LHCN-M2 (cell line): ENCODE data around the gene LRRC8D. TPM values are rescaled to one million over a fixed set of nuclear protein-coding genes. Genes with fewer than 3 reads are reported as not detected.
A peak's percentile ranks its signal among the peaks of the same experiment; 100 is the strongest.

ENCODE experiments used
- DNase-seq: peaks from one replicate; pipeline ENCODE4 v3.0.0-alpha.2; 2012; ENCODE audit warnings: low read depth
- total RNA-seq: library from RNA; depleted of rRNA; stranded (reverse); fragments of >200 nt; gene quantifications from 2 replicates; pipeline ENCODE4 v1.2.3, GENCODE V29; 2014

The LRRC8D gene
- total RNA-seq, 1 experiment from 2014 or later, result 23.9 TPM

DNA sequence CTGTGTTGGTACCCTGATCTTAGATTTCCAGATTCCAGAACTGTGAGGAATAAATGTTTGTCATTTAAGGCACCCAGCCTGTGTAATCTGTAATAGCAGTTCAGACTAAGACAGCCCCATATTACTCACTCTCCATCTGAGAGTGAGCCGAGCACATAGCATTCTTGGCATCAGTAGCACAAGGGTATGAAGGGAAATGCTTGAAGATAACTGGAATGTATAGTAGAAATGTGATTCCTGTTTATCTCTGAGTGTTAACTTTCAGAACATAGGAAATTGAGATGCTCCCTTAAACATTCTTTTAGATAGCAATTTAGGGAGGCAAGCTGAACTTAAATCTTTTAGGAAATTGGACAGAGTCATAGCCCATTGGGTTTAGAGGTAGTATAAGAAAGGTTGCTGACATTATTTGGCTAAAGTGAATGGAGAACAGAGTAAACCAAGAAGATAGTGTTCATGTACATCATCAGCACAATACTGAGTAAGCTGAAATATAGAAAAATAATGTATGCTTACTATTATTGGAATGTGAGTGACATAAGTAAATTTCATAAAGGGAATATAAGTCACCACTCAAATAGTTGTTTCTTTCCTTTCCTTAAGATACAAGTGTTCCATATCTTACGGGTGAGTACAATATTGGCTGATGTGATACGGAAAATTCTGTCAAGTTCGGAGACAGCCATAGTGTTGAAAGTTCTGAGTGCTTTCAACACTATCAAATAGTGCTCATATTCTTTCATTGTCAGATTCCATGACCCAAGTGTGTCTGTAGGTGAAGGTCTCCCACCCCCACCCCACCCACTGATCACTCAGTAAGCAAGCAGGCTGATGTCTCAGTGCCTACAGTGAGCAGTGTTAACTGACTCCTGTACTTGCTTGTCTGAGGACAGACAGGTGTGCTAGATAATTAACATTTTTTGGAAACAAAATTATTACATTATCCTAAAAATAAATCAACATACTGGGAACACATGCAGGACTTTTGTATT, 73.7 kb downstream of the LRRC8D start:
- DNase-seq, result peak; percentile 75

DNA sequence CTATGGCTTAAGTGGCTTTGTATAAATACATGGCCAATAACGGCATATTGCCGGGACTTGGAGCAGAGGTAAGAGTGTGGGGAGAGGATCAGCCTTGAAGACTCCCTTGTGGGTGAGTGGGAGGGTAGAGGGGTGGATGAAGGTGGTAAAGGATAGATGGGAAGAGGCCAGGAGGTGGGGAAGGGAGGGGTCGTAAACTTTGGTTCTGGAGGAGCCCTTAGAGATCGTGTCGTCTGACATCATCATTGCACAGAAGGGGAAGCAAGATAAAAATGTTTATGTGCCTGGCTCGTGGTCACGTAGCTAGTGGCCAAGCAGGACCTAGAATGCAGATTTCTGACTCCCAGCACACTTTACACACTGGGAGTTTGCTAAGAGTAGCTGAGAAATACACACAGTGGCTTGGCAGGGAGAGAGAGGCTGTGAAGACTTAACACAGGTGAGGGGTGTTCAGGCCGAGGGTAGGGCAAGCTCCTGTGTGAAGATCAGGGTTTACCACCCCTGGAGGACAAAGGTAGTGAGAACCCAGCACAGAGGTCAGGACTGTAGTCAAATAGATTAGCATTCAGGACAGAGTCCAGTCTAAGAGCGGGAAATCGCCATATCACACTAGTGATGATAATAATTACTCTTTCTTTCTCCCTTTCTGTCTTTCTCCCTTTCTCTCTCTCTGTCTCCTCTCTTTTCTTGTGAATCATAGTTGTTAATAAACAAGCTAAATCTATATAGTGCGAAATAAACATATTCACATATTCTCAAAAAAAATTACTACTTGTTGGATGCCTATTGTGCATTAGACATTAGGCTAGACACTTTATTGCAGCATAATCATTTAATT, 75.5 kb downstream of the LRRC8D start:
- DNase-seq, result no peak

DNA sequence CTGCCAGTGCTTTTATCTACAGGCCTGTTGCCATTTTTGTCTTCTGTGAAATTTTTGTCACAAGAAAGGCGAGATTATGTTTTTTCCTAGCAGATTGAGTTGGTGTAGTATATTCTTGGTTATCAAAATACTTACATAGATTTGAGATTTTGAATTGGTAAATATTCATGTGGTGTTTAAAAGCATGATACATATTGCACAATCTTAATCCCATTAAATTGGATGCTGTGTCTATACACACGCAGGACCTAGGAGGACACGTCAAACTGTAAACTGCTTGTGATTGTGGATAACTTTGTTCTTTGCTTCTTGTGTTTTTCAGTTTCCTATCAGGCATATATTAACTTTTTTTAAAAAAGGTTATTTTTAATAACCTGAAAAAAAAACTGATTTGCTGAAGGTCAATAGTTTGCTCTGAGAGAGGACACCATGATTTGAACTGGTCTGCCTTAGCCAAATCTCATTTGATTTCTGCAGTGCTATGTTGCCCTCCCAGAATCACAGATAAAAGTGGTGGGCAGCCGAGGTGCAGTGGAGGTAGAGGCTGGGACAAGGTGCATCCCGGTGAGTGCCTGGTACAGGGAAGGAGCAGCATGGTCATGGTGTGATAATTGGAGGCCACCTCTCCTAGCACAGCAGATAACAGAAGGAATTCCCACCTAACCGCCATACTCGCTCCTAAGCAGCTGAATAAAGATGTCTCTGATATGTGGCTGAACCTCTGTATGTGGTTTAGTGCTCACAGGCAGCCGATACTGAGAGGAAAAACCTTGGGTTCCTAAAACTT, 76.7 kb downstream of the LRRC8D start:
- DNase-seq, result no peak

DNA sequence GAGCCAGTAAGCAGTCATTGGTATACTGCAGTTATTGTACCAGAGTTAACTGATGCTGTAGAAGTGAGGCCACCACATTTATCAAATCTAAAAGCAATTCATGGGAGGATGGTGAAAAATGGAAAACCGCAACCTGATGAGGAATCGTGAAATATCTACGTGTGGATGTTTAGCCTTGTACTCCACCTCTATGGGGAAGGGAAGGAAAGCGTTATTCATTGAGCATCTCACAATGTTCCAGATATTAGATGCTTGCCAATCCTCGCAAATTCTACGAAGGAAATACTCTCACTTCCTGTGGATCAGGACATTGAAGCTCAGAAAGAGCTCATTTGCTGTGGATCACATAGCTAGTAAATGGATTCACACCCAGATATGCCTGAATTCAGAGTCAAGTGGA, 77.3 kb downstream of the LRRC8D start:
- no peak for DNase-seq

DNA sequence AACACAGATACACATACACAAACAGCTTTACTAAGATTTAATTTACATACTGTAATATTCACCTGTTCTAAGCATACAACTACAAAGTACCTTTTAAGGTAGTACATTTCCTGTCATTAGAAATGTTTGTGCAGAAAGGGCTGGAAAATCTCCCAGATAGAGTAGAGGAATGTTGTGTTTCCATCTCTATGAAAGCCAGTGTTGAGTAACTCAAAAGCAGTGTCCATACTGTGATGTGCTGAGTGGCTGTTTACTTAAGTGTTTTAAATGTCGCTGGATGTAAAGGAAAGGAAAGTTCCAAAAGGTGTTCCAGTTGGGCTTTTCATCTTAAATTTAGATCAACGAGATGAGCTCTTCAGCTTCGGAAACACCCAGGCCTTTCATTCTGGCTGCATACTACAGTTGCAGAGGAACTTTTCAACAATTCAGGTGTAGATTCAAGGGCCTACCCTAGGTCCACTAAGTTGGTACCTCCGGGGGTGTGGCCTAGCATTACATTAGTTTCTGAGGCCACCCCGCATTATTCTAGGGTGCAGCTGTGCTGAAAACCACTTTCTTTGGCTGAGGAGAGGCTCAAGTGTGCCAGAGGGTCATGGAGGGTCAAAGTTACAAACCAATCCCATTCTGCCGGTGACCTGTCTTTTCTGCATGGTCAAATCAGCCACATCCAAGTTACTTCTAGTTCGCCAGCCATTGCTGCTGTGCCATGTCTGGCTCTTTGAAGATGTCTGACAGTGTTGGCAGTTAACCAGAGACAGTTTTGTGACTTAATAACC, 78.1 kb downstream of the LRRC8D start:
- no peak for DNase-seq

DNA sequence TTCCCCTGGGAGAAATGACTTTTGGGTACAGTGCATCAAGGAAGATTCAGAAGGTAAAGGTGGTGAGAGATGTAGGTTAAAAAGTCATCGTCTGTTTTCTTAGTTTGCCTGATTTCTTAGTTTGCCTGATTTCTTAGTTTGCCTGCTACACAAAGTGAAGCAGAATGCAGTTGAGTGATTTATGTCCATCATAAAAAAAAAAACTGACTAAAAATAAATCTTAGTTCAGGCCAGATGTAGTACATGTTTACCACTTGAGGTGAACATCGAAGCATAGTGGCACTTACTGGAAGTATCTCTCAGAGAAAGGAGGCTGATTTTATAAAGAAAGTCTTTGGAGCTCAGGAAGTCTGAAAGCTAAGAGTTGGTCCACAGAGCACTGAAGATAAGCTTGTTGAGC, 79.5 kb downstream of the LRRC8D start:
- DNase-seq, result no peak

DNA sequence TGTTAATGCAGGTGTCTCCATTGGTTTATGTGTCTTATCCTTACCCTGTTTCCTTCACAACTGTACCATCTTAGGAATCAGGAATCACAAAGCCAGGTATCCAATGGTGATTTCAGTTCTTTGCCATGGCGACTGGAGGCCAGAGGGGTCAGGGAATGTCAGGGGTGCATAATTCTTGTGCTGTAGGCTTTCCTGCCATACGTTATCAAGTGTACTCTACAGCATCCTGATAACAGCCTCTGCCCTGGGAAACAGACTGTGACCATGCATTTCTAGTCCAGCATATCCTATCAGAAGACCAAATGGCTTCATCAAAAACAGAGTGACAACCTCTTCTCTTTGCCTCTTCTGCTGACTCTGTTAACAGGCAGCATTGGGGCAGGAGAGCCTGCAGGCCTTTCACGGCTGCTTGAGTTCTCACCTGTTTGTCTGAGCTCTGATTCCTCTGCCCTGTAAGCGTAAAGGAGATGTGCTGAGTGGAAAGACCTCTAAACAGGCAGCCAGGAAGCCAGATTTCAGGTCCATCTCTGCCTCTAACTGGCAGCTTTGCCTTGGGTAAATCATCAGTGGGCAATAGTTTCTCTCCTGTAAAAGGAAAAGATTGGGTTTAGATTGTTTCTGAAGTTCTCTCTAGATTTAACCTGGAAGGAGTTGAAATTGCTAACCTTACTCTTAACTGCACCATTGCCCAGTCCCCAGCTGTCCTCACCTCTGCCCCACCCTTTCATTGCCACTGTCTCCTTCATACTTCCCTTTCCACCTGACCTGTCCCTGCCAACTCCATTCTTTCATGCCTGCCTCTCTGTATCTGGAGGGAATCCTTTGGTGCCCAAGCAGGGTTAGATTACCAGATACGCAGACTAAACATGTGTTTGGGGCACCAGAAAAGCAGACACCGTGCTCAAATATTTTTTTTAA, 80.2 kb downstream of the LRRC8D start:
- no peak for DNase-seq

DNA sequence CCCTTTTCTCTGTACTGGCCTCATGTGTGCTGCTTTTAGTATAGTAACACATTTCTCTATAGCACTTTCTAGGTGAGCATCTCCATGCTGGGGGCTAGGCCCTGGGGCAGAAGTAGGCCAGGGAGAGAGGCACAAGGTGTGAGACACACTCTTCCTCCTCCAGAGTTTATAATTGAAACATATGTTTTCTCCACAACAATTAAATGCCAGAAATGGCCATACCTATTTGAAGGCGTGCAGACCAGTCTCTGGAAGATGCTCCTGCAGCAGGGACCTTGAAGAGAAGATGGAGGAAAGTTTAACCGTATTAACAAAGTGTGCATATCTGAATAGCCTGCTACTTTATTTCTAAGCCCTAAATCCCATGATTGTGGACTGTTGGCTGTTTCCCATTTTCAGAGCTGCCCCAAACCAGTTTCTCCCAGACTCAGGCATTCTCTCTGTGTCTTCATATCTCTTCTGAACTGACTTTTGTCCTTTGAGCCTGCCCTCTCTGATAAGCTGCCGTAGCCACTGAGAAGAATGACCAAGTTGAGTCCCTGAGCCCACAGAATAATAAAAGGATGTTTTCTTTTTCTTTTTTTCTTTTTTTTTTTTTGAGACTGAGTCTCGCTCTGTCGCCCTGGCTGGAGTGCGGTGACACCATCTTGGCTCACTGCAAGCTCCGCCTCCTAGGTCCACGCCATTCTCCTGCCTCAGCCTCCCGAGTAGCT, 81.3 kb downstream of the LRRC8D start:
- no peak for DNase-seq

DNA sequence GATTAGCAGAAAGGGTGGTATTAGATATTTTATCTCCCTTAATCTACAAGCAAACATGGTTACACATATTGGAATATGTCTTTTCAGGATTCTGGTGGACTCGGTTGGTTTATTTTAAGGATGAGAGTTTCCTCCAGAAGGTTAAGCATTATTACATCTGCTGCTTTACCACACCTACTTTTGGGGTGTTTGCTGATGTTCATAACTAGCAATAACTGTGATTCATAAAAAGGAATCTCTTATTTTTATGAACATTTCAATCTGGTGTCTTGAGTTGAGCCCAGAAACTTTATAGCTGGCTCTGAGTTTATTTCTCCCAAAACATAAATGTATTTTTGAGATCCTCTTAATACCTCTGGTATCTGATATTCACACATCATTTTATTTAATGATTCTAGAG, 82.7 kb downstream of the LRRC8D start:
- DNase-seq, result no peak

DNA sequence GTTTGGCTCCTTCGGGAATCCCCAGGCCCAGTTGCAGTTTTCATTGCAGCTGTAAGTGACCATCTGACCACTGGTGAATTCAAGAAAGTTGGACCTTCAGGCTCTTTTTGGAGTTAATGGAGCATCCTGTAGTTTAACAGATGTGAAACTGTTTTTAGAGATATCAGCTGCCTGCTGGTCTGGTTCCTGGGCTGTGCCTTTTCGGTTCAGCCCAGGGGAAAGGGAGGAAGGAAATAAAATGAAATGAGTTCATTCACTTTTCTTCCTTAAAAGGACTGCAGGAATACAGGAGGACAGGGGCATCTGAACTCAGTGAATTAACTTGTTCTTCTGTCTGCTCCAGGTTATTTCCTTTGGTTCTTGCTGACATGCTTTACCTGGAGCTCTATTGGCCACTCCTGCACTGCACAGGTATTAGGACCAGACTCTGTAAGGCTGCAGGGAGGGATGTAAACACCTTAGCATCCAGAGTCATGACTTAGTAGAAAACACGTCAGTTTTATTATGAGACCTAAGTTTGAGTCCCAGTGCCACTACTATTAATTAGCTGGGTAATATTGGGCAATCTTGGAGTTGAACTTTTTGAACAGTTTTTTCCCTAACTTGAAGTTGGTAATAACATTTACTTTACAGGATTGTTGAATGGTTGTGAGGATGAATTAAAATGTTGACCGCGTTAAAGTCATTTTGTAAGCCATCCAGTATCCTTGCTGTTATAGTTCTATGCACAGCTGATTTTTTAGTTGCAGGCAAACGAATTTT, 83.6 kb downstream of the LRRC8D start:
- DNase-seq, result no peak

DNA sequence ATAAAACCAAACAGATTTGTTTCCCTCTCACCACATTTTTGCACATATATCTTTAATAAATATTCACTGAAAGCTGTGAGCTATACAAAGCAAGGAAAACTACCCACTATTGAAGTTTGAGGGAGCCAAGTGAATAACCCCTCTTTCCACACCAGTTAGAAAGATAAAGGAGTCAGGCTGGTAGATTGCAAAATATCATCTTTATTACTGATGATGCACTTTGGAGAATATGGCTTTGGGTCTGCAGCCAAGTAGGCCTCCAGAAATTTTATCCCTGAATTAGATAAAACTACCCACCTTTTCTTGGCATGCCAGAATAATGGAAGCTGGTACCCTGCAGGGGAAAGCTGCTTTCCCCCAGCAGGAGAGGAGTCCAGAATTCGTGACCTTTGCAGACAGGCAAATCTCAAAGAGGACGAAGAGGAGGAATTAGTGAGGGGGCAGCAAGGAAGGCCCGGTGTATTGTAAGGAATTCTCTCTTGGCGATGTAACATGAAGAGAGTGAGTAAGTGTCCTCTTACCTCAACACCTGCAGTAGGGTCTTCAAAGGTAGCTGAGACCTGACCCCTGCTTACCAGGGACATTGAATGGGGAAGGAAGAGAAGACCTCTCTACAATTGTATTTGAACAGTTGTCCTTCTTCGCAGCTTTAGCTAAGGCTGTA, 84.7 kb downstream of the LRRC8D start:
- no peak for DNase-seq

DNA sequence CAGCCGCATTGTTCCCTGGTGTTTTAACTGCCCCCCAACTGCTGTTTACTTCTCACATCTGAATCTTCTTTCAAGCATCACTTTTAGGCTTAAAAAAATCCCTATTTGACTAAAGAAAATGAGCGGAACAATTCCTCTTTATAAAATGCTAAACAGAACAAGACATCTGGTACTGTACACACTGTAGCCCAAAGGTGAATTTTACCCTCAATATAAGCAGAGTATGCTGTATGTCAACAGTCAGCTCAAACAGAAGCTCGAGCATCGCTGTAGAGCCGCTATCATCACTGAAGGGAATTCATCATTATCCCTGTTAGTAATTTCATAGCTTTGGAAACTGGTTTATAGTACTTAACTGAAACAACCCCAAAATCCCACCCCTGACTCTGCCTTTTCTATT, 85.3 kb downstream of the LRRC8D start:
- no peak for DNase-seq

DNA sequence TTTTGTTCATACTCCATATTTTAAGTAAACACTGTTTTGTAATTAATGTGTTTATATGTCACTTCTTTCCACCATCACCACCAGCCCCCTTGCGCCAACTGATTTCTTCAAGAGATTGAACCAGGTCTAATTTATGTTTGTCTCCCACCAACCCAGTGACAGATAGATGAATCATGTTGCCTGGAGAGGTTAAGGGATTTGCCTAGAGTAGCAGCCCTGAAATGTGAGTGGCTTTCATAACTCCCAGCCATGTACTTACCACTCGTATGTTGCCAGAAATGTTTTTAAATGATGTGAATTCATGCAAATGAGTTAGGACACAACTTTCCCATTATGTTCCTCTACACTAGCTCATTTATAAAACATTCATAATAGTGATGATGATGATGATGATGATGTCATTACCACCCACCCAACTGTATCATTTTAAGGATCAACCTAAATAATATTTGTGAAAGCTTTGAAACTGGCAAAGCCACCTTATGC, 86.9 kb downstream of the LRRC8D start:
- DNase-seq, result peak; percentile 81

DNA sequence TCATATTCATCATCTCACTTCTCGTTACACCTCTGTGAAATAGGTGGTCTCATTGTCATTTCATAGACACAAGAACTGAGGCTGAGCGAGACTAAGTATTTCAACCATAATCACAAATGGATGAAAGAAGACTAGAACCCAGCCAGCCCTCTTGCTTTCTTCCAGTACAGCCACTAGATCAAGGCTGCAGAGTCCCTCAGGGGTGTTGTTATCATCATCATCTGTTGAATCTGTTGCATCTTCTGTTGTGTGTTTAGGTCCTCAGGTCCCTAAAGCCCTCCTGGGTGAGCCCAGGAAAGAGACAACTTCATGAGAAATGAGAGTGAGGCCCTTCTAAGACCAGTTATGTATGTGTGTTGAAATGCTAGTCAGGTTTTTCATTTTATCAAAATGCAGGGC, 87.4 kb downstream of the LRRC8D start:
- DNase-seq, result no peak

DNA sequence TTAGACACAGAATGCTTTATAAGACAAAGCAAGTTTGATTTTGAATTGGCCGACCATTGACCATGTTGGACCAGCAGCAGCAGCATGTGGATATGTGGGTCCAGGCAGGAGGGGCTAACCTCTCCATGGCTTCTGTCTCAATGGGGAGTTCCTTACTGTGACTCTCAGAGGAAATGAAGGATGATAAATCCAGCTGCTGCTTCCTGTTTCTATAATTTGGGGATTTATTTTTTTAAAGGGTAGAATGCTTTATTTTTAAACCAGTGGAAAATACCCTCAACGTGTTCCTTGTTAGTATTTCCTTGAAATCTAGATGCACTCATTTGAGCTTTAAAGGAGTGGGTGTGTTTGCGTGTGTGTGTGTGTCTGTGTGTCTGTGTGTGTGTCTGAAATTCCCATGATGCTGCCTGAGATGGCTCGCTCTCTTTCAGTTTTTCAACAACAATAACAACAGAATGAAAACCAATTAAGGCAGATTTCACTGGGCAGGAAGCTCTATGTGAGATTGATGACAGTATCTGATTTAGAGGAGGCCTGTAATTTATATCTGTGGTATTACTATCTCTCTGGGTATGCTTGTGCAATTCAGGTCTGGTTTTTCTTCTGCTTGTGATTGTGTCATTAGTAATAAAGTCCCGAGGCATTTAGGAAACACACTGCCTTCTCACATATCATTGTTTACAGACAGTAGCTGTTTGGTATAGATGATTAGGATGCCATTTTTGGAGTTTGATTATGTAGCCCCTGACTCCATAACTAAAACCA, 88.0 kb downstream of the LRRC8D start:
- peak; percentile 55 for DNase-seq

DNA sequence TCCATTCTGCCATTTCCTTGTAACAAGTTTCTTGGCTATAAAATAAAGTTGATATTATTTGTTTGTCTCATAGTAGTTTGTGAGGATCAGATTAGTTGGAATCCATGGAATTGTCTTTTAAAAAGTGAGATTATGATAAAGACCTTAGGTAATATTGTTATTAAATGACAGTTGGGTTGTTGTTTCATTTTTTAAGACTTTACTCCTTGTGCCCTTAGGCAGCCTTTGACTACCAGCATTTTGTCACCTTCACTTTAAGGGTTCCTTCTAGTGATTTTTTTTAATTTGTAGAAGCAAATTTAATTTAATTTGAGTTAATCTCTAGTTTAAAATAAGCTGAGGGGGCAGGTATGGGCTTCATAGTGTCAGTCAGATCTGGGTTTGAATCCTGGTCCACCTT, 89.4 kb downstream of the LRRC8D start:
- no peak for DNase-seq

DNA sequence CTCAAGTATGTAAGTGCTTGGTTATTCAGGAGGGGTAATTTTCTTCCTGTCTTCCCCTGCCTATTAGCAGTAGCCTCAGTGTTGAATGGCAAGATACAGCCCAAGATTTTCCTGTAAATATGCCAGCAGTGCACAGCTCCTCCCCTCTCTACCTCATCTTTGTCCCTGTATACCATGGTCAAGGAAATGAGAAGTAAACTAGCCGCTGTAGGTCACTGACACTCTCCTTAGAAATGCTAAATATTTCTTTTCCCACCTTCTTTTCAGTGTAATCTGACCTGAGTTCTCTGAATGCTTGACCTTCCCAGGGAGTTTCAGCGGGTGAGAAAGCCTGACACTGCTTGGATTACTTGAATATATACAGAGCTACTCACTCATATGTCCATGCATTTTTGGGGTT, 89.9 kb downstream of the LRRC8D start:
- peak; percentile 86 for DNase-seq
